ENCODE measurements around the gene ATXN2L. TPM values are rescaled to one million over a fixed set of nuclear protein-coding genes. Genes with fewer than 3 reads are reported as not detected.

Gene ATXN2L
- total RNA-seq, 1 donor from 2014 or later, result 208 TPM

DNA sequence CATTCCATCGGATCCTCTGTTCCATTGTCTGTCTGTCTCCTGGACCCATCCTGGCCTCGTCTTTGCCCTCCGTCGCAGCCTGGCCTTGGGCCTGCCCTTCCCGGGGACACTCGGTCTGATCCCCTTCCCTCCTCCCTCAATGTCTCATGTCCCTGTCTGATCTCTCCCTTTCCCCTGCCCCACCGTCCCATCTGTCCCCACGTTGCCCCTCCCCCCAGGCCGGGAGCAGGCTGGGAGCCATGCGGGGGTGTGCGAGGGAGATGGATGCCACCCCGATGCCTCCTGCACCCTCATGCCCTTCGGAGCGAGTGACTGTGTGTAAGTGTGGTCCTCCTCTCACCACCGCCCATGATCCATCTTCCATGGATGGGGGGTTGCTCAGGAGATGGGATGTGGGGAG, 50.2 kb downstream of the ATXN2L start:
- H3K27me3 Mint-ChIP-seq, result no peaks in the 10 kb centered on the region
- peaks cover 4% of the 10 kb centered on the region for H3K36me3 Mint-ChIP-seq
- H3K9me3 Mint-ChIP-seq, result no peaks in the 10 kb centered on the region
- TF ChIP-seq, protein P1, sequence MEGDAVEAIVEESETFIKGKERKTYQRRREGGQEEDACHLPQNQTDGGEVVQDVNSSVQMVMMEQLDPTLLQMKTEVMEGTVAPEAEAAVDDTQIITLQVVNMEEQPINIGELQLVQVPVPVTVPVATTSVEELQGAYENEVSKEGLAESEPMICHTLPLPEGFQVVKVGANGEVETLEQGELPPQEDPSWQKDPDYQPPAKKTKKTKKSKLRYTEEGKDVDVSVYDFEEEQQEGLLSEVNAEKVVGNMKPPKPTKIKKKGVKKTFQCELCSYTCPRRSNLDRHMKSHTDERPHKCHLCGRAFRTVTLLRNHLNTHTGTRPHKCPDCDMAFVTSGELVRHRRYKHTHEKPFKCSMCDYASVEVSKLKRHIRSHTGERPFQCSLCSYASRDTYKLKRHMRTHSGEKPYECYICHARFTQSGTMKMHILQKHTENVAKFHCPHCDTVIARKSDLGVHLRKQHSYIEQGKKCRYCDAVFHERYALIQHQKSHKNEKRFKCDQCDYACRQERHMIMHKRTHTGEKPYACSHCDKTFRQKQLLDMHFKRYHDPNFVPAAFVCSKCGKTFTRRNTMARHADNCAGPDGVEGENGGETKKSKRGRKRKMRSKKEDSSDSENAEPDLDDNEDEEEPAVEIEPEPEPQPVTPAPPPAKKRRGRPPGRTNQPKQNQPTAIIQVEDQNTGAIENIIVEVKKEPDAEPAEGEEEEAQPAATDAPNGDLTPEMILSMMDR (conservative IDR thresholded peaks at IDR 0.05), result no peak
- peaks cover 4% of the 10 kb centered on the region for H3K4me1 Mint-ChIP-seq (ENCODE audit: unreplicated experiment)
- no peak overlapping the region for H3K27ac Mint-ChIP-seq
- no peak for DNase-seq (ENCODE audit: extremely low spot score, unreplicated experiment)
- no peak overlapping the region for H3K4me3 Mint-ChIP-seq

GRCh38 chr16:28873543-28874201, 50.9 kb downstream of the ATXN2L start:
- Mint-ChIP-seq H3K27me3 (no peaks in the 10 kb centered on the region), H3K36me3 (peaks cover 4% of the 10 kb centered on the region), H3K4me3 (no peak overlapping the region), H3K27ac (no peak overlapping the region), H3K9me3 (no peaks in the 10 kb centered on the region), H3K4me1 (ENCODE audit: unreplicated experiment) (peaks cover 4% of the 10 kb centered on the region)
- TF ChIP-seq, protein P1 (conservative IDR thresholded peaks at IDR 0.05), result peak; percentile 74
- no peak for DNase-seq (ENCODE audit: extremely low spot score, unreplicated experiment)

- Mint-ChIP-seq H3K9me3 (no peaks in the 10 kb centered on the region), H3K4me1 (ENCODE audit: unreplicated experiment) (peaks cover 4% of the 10 kb centered on the region), H3K36me3 (peaks cover 4% of the 10 kb centered on the region), H3K27ac (no peak overlapping the region), H3K27me3 (no peaks in the 10 kb centered on the region), H3K4me3 (no peak overlapping the region)
- DNase-seq (ENCODE audit: extremely low spot score, unreplicated experiment), result no peak
- TF ChIP-seq, protein P1 (conservative IDR thresholded peaks at IDR 0.05), result no peak
These were observed 51.6 kb downstream of the ATXN2L start for GRCh38 chr16:28874406-28874805.

GRCh38 chr16:28875134-28876018, 52.6 kb downstream of the ATXN2L start:
- H3K4me3 Mint-ChIP-seq, result no peak overlapping the region
- no peak for DNase-seq (ENCODE audit: extremely low spot score, unreplicated experiment)
- H3K36me3 Mint-ChIP-seq, result peaks cover under 1% of the 10 kb centered on the region
- H3K9me3 Mint-ChIP-seq, result no peaks in the 10 kb centered on the region
- H3K27ac Mint-ChIP-seq, result no peak overlapping the region
- no peaks in the 10 kb centered on the region for H3K27me3 Mint-ChIP-seq
- TF ChIP-seq, protein P1 (conservative IDR thresholded peaks at IDR 0.05), result no peak
- peaks cover 4% of the 10 kb centered on the region for H3K4me1 Mint-ChIP-seq (ENCODE audit: unreplicated experiment)

- Mint-ChIP-seq H3K27ac (no peak overlapping the region), H3K9me3 (no peaks in the 10 kb centered on the region), H3K4me3 (no peak overlapping the region), H3K4me1 (ENCODE audit: unreplicated experiment) (peaks cover 10% of the 10 kb centered on the region), H3K36me3 (no peaks in the 10 kb centered on the region), H3K27me3 (peaks cover 5% of the 10 kb centered on the region)
- TF ChIP-seq, protein P1 (conservative IDR thresholded peaks at IDR 0.05), result no peak
- DNase-seq (ENCODE audit: extremely low spot score, unreplicated experiment), result no peak
These were observed 53.3 kb downstream of the ATXN2L start for GRCh38 chr16:28876019-28876659.

Measured in type B pancreatic cell (in vitro differentiated cells).